Activated CD8-positive, alpha-beta memory T cell treated with anti-CD3 and anti-CD28 coated beads, Interleukin-2, amount 50 U/mL, for 48 hours (primary cell): ENCODE data around the gene CHRD.
"Not testable (repeated sequence)": the region's sequence is repeated elsewhere in the genome, so short reads cannot be mapped to it uniquely, and the experiment has no call there.

Experiments
- DNase-seq: peaks from one replicate; pipeline ENCODE4 v3.0.0-alpha.2; 2020

The CHRD gene

DNA sequence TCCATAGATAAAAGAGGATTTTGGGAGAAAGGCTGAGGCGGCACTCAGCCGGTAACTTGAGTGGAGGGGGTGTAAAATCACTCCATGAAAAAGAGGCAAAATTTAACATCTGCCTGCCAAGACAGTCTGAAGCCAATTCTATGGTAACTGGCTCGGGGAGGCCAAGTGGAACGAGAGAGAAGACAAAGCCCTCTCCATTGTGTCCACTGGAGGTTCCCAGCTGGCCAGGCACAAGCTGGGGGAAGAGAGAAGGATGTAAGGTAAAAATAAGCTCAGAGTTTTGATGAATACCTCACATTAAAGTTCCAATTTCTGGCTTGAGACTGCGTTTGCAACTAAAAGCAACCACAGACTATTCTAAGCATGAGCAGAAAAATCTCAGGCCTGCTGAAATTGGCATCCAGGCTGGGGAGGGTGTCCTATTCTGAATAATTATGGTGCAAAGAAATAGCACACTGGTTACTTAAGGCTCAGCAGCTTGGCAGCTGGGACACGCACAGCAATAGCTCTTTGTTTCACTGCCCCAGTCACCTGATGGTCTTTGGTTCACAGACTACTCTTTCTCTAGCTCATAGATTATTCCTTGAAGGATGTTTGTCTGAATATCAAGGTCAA lies 48.8 kb downstream of the CHRD start:
- DNase-seq, result no peak

DNA sequence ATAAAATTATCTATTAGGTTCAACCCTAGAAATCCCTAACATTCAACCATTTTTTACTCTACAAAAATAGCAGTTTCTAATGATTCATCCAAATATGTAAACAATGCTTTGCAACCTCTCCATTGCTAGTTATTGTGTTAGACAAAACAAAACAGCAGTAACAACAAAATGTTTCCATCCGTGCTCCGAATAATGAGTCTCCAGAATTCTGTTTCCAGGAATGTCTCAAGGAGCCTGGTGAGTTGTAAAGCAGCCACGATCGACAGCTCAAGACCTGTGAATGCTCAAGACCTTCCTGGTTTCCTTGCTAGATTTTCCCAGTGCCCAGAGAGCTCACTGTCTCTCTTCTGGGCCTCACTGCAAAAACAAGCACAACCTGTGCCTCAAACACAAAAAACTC lies 49.9 kb downstream of the CHRD start:
- DNase-seq, result no peak

DNA sequence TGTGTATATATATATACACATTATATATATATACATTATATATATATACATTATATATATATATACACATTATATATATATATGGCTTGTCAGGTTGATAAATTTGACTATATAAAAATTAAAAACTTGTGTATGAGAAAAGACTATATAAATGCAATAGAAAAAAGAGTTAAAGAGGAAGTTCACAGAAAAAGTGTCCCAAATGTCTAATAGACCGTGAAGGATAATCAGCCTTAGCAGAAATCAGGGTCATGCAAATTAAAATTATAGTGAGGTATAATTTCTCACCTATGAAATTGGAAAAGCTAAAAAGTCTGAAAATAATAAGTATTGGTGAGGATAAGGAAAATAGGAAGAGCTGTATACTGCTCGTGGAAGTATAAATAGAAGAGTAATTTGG lies 51.1 kb downstream of the CHRD start:
- DNase-seq, result no peak

DNA sequence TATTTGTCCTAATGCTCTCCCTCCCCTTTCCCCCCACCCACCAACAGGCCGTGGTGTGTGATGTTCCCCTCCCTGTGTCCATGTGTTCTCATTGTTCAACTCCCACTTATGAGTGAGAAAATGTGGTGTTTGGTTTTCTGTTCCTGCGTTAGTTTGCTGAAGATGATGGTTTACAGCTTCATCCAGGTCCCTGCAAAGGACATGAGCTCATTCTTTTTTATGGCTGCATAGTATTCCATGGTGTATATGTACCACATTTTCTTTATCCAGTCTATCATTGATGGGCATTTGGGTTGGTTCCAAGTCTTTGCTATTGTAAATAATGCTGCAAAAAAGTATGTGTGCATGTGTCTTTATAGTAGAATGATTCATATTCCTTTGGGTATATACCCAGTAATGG lies 53.3 kb downstream of the CHRD start:
- DNase-seq, result not testable (repeated sequence)

DNA sequence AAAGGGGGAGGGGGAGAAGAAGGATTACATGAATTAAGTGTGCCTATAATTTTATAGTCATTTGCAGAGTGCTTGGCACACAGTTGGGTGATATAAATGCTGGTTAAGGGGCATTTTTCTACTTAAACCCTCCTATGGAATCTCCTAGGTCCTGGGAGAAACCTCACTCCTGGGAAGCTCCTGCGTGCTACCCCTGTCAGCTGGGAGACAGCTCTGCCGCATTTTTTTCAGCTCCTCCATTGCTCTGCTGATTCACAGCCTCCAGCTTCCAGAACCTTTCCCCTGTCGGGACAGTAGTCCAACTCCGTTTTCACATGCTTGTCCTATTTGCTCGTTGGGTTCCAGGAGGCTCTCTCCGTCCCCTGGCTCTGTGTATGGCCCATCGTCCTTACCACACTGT lies 59.2 kb downstream of the CHRD start:
- no peak for DNase-seq
